Testis (tissue), 2 donors: Measurements from ENCODE around the gene GDF9.

Experiments used
- CTCF ChIP-seq, 3 experiments: fragments of 450-650 bp in 2 of 3; fragments of 200-600 bp in 1 of 3; sonication (generic) in 1 of 3; IDR thresholded peaks; one replicate each; pipeline ENCODE4 v1.5.1; 2016 to 2019; ENCODE audit warnings: antibody characterized with exemption in 3 of 3, mild to moderate bottlenecking in 2 of 3, moderate library complexity in 1 of 3
- POLR2A ChIP-seq: fragments of 450-650 bp; IDR thresholded peaks from one replicate; pipeline ENCODE4 v1.6.1; 2017; ENCODE audit warnings: antibody characterized with exemption, mild to moderate bottlenecking, moderate library complexity

- no peak for TF ChIP-seq CTCF (IDR thresholded peaks at IDR 0.05)
- TF ChIP-seq POLR2A, result no peak
These were observed 35.5 kb upstream of the GDF9 start for GRCh38 chr5:132901730-132902129.
